Caco-2 (cell line): Measurements from ENCODE around the gene SLC1A3. TPM values are rescaled to one million over a fixed set of nuclear protein-coding genes. Genes with fewer than 3 reads are reported as not detected.

Experiments
- BruUV-seq: library from RNA; stranded (reverse); fragments of 400-500 nt; replicated peaks from 2 replicates; lab custom pipeline; 2021; lab: Mats Ljungman, UMichigan
- CTCF ChIA-PET: fragments of 300-600 bp; sonication (Branson Sonifier 250); formaldehyde crosslinking; loops from one replicate; lab custom pipeline; 2022; ENCODE audit warnings: antibody characterized with exemption; lab: Charles Lee
- POLR2A ChIA-PET: fragments of 300-600 bp; sonication (Branson Sonifier 250); formaldehyde crosslinking; loops from one replicate; lab custom pipeline; 2022; ENCODE audit warnings: antibody characterized with exemption; lab: Charles Lee
- DNase-seq, 2 experiments: peaks; one replicate each; pipeline versions ENCODE4 v3.0.0 to v3.0.0-alpha.2; 2020 to 2022
- H3K27me3 ChIP-seq: replicated peaks from 2 replicates; pipeline ENCODE4 v1.6.0; 2011; ENCODE audit warnings: low read length; ENCODE audit not compliant: control insufficient read depth, insufficient read depth
- H3K36me3 ChIP-seq: 2 replicates; pipeline ENCODE4 v1.5.1; 2011; ENCODE audit warnings: low read length; ENCODE audit not compliant: control insufficient read depth, insufficient read depth
- H3K4me1 ChIP-seq: fragments of 250-450 bp; sonication (Bioruptor Pico); 2 replicates; pipeline ENCODE4 v1.5.1; 2020; ENCODE audit warnings: mild to moderate bottlenecking
- H3K4me3 ChIP-seq: 2 replicates; pipeline ENCODE4 v1.5.1; 2011; ENCODE audit warnings: low read depth, mild to moderate bottlenecking, control low read depth, low read length
- H3K9me3 ChIP-seq: fragments of 250-450 bp; sonication (Bioruptor Pico); 2 replicates; pipeline ENCODE4 v1.5.1; 2020; ENCODE audit warnings: mild to moderate bottlenecking, moderate library complexity
- H3K27ac Mint-ChIP-seq: one replicate; pipeline ENCODE4 v1.8.0; 2022; ENCODE audit warnings: mixed read lengths; ENCODE audit not compliant: unreplicated experiment
- H3K27me3 Mint-ChIP-seq: one replicate; pipeline ENCODE4 v1.8.0; 2022; ENCODE audit warnings: mixed read lengths; ENCODE audit not compliant: insufficient read depth, unreplicated experiment
- H3K36me3 Mint-ChIP-seq: one replicate; pipeline ENCODE4 v1.8.0; 2022; ENCODE audit warnings: mild to moderate bottlenecking, mixed read lengths; ENCODE audit not compliant: insufficient read depth, unreplicated experiment
- H3K4me1 Mint-ChIP-seq: one replicate; pipeline ENCODE4 v1.8.0; 2022; ENCODE audit warnings: low read depth, mixed read lengths; ENCODE audit not compliant: unreplicated experiment
- H3K4me3 Mint-ChIP-seq: one replicate; pipeline ENCODE4 v1.8.0; 2022; ENCODE audit warnings: mild to moderate bottlenecking, moderate library complexity, mixed read lengths; ENCODE audit not compliant: unreplicated experiment
- H3K9me3 Mint-ChIP-seq: one replicate; pipeline ENCODE4 v1.8.0; 2022; ENCODE audit warnings: mixed read lengths; ENCODE audit not compliant: unreplicated experiment
- intact Hi-C: fragments of 100-400 bp; cut with micrococcal nuclease; formaldehyde crosslinking; loops from one replicate; pipeline ENCODE4 v1.10.0; 2022; ENCODE audit not compliant: unreplicated experiment
- total RNA-seq: library from RNA; stranded (reverse); gene quantifications from 2 replicates; pipeline ENCODE4 v1.2.3, GENCODE V29; 2022
- TF ChIP-seq, protein P1 (sequence below), 2 experiments: fragments of 200-600 bp in 1 of 2; IDR thresholded peaks; 1 replicate in 1 of 2; 2 replicates in 1 of 2; pipeline versions ENCODE4 v1.5.1 to v1.8.0; 2011 to 2022; ENCODE audit warnings: antibody characterized with exemption in 1 of 2, control low read depth in 1 of 2, inconsistent platforms in 1 of 2, low read depth in 1 of 2, low read length in 1 of 2, mild to moderate bottlenecking in 1 of 2, moderate library complexity in 1 of 2; ENCODE audit not compliant: insufficient read depth in 1 of 2, severe bottlenecking in 1 of 2, unreplicated experiment in 1 of 2

The SLC1A3 gene
- total RNA-seq, 1 experiment from 2014 or later, result 178 TPM

DNA sequence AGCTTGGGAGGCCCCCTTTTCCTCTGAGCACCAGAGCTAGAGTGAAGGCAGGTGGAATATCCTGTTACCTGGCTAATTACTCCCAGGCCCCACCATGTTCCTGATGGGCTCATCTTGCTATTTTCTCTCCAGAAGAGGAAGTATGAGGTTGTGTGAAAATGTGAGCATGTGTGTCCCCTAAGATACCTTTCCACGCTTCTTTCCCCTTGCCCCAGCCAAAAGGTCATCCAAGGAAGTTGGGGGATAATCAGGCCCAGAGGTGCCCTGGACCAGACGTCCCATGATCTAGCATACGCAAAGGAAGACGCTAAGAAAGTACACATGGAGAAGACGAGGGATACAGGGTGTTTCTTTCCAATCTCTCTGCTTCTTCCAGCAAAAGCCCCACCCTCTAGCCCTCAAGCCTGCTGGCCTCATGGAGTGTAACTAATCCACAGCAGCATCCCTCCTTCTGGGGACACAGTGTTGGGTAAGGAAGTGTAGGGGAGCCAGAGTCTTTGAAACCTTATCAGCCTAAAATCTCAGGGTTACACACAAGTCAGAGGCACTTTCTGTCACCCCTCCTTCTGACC, 115.3 kb downstream of the SLC1A3 start:
- DNase-seq, result no peak
- H3K9me3 ChIP-seq, result no peaks in the 10 kb centered on the region
- Mint-ChIP-seq H3K4me1 (no peaks in the 10 kb centered on the region), H3K4me3 (no peak overlapping the region), H3K27ac (no peak overlapping the region), H3K9me3 (no peaks in the 10 kb centered on the region), H3K27me3 (peaks cover 8% of the 10 kb centered on the region), H3K36me3 (no peaks in the 10 kb centered on the region)
- no TSS peak for BruUV-seq
- CTCF ChIA-PET, result interaction anchor here (0.9 kb wide), 1 partner anchor 12 kb away, joined by 4 read pairs; no protein-coding TSS in a partner anchor
- H3K27me3 ChIP-seq, result no peaks in the 10 kb centered on the region
- POLR2A ChIA-PET, result no interaction called here
- H3K4me3 ChIP-seq, result no peak overlapping the region
- TF ChIP-seq, protein P1, sequence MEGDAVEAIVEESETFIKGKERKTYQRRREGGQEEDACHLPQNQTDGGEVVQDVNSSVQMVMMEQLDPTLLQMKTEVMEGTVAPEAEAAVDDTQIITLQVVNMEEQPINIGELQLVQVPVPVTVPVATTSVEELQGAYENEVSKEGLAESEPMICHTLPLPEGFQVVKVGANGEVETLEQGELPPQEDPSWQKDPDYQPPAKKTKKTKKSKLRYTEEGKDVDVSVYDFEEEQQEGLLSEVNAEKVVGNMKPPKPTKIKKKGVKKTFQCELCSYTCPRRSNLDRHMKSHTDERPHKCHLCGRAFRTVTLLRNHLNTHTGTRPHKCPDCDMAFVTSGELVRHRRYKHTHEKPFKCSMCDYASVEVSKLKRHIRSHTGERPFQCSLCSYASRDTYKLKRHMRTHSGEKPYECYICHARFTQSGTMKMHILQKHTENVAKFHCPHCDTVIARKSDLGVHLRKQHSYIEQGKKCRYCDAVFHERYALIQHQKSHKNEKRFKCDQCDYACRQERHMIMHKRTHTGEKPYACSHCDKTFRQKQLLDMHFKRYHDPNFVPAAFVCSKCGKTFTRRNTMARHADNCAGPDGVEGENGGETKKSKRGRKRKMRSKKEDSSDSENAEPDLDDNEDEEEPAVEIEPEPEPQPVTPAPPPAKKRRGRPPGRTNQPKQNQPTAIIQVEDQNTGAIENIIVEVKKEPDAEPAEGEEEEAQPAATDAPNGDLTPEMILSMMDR (IDR thresholded peaks at IDR 0.05; ENCODE audit: insufficient read depth in 1 of 2, low read depth in 1 of 2, low read length in 1 of 2, severe bottlenecking in 1 of 2, unreplicated experiment in 1 of 2), result no peak
- intact Hi-C loops, result no loop called here
- H3K36me3 ChIP-seq, result no peaks in the 10 kb centered on the region
- H3K4me1 ChIP-seq, result no peaks in the 10 kb centered on the region

GRCh38 chr5:36722900-36723299, 116.5 kb downstream of the SLC1A3 start:
- ChIA-PET CTCF (no interaction called here), POLR2A (no interaction called here)
- peaks cover 8% of the 10 kb centered on the region for H3K27me3 Mint-ChIP-seq
- Histone ChIP-seq H3K9me3 (no peaks in the 10 kb centered on the region), H3K27me3 (no peaks in the 10 kb centered on the region), H3K4me3 (no peak overlapping the region), H3K36me3 (no peaks in the 10 kb centered on the region), H3K4me1 (no peaks in the 10 kb centered on the region)
- no peak overlapping the region for H3K27ac Mint-ChIP-seq
- BruUV-seq, result no TSS peak
- no peak for DNase-seq
- TF ChIP-seq, protein P1 (IDR thresholded peaks at IDR 0.05; ENCODE audit: insufficient read depth in 1 of 2, low read depth in 1 of 2, low read length in 1 of 2, severe bottlenecking in 1 of 2, unreplicated experiment in 1 of 2), result no peak
- H3K9me3 Mint-ChIP-seq, result no peaks in the 10 kb centered on the region
- no peak overlapping the region for H3K4me3 Mint-ChIP-seq
- H3K36me3 Mint-ChIP-seq, result no peaks in the 10 kb centered on the region
- no peaks in the 10 kb centered on the region for H3K4me1 Mint-ChIP-seq
- intact Hi-C loops, result no loop called here

- no peaks in the 10 kb centered on the region for H3K36me3 Mint-ChIP-seq
- no peak overlapping the region for H3K27ac Mint-ChIP-seq
- no peak for DNase-seq
- Histone ChIP-seq H3K27me3 (no peaks in the 10 kb centered on the region), H3K4me1 (no peaks in the 10 kb centered on the region), H3K4me3 (no peak overlapping the region), H3K9me3 (no peaks in the 10 kb centered on the region), H3K36me3 (no peaks in the 10 kb centered on the region)
- BruUV-seq, result no TSS peak
- TF ChIP-seq, protein P1 (IDR thresholded peaks at IDR 0.05; ENCODE audit: insufficient read depth in 1 of 2, low read depth in 1 of 2, low read length in 1 of 2, severe bottlenecking in 1 of 2, unreplicated experiment in 1 of 2), result no peak
- intact Hi-C loops, result no loop called here
- H3K9me3 Mint-ChIP-seq, result no peaks in the 10 kb centered on the region
- ChIA-PET CTCF (no interaction called here), POLR2A (no interaction called here)
- H3K27me3 Mint-ChIP-seq, result peaks cover 8% of the 10 kb centered on the region
- H3K4me1 Mint-ChIP-seq, result no peaks in the 10 kb centered on the region
- no peak overlapping the region for H3K4me3 Mint-ChIP-seq
Observed at GRCh38 chr5:36723912-36724311, 117.5 kb downstream of the SLC1A3 start.
